NCI-H524 treated with DMSO at 0.1 percent for 48 hours (cell line): Measurements from ENCODE around the gene EDDM3A.
"Not testable (repeated sequence)": the region's sequence is repeated elsewhere in the genome, so short reads cannot be mapped to it uniquely, and the experiment has no call there.

Experiments used
- DNase-seq: peaks from one replicate; lab custom pipeline; 2025; lab: John Stamatoyannopoulos, UW

Gene EDDM3A

DNA sequence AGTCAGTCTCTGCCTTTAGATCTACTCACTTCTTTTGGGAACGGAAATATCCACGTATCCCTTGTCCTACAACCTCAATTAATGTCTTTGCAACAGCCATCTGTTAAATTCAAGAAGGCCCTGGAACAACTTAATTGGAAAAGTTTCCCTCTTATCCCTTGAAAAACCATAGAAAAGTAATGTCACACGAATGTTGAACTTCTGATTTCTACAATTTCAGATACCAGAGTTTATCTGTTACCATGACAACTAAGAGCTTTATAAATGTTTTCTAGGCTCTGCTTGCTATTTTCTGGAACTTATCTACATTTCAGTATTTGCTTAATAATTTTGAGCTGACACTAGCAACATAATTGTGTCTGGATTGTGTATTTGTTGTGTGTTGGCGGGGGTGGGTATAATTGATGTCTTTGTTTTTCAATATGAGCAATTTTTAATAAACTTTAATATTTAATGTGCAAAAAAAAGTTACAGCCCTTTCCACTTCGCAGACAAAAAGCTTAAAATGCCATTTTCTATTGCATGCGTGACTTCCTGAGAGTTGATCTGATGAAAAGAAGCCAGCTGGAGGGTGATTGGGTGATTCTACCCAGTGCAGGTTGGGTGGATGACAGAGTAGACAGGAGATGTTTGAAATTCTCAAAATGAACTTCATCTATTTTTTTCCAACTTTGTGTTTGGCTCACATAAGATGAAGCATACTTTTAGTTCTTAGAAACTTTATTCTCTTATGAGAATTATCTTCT is 11.8 kb upstream of the EDDM3A start:
- DNase-seq, result no peak

DNA sequence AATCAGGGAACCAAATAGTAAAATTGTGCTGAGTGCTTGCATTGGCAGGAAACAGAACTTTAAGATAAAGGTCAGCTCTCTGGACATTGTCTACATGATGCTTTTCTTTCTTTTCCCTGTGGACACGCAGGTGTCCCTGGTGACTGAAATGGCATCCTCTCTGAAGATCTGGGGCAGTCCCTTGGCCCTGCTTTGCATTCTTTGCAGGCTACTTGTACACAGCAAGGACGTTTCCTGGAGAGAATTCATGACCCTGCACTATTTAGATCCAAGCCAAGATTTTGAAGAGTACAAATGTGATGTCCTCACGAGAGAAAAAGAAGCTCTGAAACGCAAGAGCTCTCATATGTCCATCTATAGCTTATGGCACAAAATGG is 11.3 kb upstream of the EDDM3A start:
- DNase-seq, result no peak

DNA sequence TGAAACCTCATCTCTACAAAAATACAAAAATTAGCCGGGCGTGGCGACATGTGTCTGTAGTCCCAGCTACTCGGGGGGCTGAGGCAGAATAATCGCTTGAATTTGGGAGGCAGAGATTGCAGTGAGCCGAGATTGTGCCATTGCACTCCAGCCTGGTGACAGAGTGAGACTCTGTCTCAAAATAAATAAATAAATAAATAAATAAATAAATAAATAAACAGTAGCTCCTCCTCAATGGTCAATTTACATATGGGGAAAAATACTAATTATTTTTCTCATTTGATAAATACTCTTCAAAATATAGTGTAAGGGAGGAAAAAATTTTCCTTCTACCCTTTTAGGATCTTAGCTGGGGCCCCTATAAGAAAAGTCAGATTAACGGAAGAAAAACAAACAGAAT is 7.4 kb upstream of the EDDM3A start:
- DNase-seq, result not testable (repeated sequence)

DNA sequence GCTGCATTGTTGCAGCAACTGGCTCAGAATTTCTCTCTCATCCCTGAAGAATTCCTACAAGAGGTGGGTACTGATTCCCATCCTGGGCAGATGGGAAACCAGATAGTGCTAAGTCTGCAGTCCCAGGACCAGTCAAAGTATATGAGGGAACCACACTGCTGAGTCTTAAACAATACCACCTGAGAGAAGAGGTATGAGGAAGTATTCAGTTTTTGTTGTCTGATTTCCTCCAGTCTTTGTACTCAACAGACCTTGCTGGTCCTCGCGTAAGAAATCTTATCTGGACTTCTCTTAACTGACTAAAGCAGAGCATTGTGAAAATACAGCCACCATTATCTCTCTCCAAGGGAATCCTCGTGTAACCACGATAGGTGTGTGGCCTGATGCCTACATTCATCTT is 3.6 kb upstream of the EDDM3A start:
- DNase-seq, result no peak

DNA sequence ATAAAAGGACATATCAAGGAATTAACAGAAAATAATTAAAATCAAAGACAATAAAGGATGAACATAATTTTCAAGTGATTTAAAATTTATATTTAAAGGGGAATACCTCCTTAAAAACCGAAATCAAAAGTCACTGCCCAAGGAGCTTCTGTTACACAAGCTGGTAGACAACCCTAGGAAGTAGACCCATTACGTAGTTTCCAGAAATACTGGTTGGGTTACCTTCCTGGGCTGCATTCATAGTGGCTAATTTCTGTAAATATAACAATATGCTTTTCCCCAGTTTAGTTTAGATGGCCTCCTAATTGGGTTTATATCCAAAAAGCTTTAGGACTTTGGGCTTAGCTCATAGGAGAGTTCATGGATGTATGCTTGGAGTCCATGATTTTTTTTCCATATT is 2.1 kb upstream of the EDDM3A start:
- DNase-seq, result no peak

DNA sequence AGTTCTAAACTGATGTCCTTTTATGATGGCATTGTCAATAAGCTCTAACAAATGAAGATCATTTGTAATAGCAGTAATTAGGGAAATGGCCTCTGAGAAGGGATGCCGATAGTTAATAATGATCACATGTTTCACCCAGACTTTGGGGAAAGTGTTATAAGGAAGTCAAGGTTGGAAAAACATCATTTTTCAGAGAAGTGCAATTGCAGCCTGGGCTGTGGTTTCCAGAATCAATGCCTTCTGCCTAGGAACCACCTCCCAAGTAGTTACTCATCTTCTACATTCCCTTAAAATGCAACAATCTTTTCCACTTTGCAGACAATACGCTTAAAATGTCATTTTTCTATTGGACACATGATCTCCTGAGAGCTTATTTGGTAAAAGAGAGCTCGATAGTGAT is 879 bp downstream of the EDDM3A start:
- DNase-seq, result no peak

DNA sequence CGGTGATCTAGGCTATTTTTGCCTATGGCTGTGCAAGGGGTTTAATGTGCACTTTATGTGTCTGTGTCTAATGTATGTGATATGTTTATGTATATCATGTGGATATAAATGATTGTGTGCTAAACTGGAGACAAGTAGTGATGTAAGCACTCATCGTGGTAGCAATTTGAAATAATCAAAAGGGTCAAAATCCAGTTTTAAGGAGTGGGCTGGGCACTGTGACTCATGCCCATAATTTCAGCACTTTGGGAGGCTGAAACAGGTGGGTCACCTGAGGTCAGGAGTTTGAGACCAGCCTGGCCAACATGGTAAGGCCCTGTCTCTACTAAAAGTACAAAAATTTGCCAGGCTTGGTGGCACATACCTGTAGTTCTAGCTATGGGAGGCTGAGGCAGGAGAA is 2.8 kb downstream of the EDDM3A start:
- no peak for DNase-seq

DNA sequence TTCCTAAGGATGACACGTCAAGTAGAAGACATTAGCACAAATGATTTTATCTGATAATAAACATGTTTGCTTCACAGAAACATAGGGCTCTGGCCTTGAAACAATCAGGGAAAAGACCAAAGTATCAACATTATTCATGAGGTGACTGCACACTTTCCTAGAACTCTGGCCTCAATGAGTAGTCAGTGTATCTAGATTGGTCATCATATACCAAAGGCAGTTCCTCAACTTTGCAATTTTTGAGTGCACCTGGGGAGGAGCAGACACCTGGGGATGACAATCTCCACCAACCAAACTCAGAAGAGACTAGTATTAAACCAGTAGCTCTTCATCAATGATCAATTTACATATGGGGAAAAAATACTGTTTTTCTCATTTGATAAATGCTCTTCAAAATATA is 4.5 kb downstream of the EDDM3A start:
- no peak for DNase-seq

DNA sequence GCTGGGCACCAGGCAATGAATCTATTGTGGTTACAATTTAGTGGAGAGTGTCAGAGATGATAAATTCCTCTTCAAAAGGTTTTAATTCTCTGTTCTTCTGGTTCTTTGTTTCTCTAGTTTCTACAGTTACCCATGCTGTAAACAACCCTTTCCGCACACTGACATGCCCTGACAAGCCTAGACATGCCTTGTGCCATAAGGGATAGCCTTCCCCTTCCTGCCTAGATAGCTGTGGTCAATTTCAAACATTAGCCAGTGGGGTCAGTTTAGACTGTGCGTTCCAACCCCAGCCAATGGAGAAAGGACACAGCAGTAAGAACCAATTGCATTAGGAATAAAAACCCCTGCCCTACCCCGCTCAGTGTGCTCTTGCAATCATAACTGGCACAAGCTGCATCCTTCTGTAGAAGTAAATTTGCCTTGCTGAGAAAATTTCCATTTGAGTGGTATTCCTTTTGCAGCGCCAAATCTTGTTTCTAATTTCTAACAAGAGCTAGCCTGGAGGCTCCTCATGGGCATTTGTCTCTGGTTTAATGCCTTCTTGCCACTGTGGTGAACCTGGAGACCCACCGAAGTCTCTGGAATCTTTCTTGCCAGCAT is 6.4 kb downstream of the EDDM3A start:
- no peak for DNase-seq

DNA sequence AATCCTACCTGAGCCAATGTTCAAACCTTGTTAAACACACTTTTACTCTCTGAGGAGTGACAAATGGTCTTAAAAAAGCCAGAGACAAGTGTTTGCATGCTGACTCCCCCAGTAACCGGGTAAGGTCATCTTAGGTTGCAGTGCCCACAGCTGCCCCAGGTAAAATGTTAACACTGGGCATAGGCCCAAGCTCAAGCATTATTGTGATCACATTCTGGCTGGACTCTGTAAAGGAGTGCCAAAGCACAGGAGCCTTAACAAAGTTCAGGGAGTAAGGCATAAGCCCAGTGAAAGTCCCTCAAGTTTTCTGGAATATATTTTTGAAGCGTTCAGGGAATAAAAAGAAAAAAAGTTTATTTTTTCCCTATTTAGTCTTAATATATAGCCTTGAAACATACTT is 8.6 kb downstream of the EDDM3A start:
- no peak for DNase-seq

DNA sequence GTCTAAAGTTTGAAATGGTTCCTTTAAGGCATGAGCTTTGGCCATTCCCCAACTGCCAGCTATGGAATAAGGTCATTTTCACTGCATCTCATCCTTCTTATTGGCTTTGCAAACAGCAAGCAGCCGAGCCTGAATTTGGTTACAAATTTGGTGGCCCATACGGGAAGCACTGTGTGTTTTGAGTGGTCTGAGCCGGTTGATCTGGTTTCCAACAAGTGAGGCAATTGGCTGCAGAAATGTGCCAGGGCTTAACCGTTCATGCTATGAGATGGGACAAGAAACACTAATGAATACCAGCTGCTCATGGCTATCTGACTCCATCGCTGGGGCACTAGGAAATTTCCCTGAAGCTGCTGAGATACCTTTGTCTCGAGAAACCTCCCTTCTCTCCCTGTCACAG is 9.3 kb downstream of the EDDM3A start:
- no peak for DNase-seq

DNA sequence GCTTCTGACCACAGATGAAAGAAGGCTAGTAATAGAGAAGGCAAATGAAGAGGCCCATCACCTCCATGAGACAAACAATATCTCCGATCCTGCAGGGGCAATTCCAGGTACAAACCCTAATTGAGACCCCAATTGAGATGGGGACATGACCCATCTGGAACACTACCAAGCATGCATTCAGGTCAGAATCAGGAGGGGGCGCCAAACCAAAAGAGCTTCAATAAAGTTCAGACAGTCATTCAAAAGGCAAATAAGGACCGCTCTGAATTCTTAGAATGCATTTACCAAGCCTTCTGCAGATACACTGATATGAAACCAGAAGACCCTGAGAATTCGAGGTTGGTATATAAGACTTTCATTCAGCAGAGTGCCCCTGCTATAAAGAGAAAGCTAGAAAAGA is 12.3 kb downstream of the EDDM3A start:
- no peak for DNase-seq

DNA sequence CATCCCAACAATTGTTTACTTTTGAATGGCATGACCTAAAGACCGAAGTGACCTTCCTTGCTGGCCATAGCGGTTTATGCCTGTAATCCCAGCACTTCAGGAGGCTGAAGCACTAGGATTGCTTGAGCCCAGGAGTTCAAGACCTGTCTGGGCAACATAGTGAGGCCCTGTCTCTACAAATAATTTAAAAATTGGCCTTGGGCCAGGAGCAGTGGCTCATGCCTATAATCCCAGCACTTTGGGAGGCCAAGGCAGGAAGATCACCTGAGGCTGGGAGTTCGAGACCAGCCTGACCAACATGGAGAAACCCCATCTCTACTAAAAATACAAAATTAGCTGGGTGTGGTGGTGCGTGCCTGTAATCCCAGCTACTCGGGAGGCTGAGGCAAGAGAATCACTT is 13.8 kb downstream of the EDDM3A start:
- not testable (repeated sequence) for DNase-seq

DNA sequence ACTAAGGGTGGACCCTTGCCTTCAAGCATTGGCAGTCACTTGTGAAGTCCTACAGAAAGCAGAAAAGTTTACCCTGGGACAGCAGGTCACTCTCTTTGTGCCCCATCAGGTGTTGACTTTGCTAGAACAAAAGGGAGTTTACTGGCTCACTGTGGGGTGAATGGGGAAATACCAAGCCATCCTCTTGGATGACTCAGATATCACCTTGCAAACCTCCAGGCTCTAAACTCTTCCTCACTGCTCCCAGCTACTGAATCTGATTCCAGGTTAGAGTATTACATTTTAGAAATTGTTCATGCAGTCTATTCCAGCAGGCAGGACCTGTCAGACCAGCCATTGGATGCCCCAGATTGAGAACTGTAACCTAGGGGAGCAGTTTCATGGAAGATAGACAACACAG is 15.3 kb downstream of the EDDM3A start:
- DNase-seq, result no peak

DNA sequence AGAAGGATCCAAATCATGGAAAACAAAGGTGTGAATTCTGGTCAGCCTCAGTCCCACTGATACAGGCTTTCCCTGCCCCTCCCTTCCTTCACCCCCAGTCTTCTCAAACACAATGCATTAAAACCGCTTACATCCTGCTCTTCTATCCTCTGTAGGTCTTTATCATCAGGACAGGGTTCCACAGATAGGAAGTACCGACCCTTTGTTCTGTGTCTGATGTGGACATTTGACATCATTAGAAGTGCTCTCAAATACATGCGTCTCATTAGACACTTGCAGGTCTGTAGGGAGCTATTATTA is 22.9 kb downstream of the EDDM3A start:
- no peak for DNase-seq

DNA sequence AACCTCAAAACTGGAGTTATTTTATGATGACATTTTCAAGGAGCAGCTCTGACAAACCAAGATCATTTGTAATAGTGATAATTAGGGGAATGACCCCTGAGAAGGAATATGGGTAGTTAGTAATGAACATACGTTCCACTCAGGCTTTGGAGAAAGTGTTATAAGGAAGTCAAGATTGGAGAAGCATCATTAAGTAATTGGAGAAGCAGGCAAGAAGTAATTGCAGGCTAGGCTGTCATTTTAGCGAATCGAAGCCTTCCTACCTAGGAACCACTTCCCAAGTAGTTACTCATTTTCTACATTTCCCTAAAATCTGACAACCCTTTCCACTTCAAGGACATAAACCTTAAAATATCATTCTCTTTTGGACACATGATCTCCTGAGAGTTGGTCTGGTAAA is 23.7 kb downstream of the EDDM3A start:
- no peak for DNase-seq

DNA sequence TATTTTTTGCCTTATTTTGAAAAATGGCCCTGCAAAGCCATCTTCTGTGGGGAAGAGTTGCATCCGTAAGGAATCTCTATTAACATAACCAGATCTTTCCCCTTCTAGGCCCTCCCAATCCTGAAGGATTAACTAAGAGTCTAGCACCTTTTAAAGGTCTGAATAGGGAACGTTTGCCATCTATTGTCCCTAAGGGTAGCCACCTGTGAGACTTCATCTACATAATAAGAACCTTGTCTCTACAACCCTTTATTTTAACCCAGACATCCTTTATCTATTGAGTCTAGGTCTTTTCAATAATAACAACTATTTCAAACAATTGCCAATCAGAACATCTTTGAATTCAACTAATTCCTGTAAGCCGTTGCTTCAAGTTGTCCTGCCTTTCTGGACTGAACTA is 27.0 kb downstream of the EDDM3A start:
- no peak for DNase-seq

DNA sequence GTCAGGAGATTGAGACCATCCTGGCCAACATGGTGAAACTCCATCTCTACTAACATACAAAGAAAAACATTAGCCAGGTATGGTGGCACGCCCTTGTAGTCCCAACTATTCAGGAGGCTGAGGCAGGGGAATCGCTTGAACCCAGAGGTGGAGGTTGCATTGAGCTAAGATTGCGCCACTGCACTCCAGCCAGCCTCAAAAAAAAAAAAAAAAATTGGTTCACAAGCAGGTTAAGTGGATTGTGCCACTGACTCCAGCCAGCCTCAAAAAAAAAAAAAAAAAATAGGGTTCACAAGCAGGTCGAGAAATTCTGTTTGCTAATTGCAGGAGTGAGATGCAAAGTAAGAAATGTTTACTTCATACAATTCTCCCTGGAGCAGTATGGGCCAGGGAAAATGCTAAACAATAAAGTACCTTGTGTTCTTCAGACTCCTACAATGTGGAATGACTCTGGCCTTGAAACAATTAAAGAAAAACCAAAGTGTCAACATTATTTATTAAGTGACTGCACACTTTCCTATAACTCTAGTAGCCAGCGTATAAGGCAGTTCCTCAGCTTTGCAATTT is 28.7 kb downstream of the EDDM3A start:
- no peak for DNase-seq

DNA sequence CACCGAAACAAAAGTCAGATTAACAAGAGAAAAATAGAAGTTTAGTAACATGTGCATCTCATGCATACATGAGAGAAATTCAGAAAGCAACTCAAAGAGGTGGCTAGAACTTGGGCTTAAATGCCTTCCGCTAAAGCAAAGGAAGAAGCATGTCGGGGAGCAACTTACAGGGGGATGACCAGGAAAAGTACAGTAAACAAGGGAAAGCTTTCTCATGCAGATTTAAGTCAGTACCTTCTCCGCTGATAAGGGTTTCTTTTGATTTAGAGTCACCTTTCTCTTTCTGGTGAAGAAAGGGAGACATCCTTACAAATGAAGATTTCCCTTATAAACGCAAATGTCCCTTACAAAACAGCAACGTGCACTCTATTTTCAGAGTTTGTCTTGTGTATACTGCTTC is 29.4 kb downstream of the EDDM3A start:
- DNase-seq, result no peak

DNA sequence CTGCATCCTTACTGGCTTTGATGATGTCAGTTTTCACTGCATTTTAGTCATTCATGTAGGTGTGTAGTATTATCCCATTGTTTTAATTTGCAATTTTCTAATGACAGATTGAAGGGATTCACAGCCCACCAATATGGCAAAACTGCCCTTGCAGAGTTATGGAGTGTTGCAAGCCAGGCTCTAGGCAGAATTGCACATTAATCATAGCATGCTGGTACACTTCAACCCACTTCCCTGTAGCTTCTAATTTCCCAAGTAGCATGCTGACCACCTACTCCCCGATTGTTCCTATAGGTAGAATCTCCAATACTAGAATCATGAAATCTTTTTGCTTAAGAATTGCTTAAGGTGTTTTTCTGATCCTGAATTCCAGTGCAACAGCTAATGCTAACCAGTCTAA is 30.2 kb downstream of the EDDM3A start:
- no peak for DNase-seq

DNA sequence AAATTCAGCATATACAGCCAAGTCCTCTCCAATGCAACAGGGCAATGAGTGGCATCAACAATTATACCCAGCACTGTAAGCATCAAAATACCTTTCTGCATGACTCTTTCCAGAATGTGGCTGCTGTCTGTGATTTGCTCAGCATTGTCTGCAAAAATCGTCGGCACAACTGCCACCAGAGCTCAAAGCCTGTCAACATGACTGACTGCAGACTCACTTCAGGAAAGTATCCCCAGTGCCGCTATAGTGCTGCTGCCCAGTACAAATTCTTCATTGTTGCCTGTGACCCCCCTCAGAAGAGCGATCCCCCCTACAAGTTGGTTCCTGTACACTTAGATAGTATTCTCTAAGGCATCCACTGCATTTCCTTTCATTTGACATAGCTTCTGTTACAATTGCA is 36.1 kb downstream of the EDDM3A start:
- no peak for DNase-seq

DNA sequence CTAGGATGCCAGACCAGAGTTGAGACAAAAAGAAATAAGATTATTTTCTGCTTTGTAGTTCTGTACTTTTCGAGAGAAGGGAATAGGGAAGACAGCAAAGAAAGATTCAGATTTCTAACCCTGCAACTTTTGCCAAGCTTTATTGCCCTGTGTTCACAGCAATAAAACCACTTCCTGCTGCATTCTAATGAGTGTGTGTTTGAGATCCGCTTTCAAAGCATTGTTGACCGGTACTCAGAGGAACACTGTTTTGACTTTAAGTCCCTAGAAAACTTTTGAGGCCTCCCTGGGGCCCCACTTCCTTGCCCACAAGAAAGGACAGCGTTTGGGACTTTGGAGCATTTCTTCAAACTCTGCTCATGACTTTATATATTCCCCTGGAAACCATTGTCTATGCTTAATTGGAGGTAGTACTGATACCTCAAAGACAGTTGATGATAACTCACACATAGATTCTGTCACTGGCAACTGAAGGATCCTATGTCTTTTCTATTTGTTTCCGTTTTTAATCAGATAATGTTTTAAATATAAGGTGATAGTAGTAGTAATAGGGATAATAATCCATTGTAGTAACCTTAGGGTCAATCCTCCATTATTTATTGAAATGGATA is 36.7 kb downstream of the EDDM3A start:
- no peak for DNase-seq

DNA sequence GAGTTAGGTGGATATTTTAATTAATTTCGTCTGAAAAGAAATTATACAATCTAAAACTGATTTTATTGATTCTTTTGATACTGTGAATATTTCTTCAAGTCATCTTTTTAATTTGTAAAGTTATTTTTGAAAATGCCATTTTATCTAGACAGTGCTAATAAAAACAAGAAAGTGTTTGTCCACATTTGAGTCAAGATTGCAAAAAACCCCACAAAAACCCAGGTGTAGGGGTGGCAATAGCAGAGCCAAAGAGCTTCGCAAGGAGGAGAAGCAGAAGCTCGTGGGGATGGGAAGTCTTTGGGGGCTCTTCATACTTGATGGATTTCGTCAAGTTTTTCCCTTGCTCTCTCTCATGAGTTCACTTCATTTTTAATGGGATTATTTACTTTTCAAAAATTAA is 41.3 kb downstream of the EDDM3A start:
- DNase-seq, result no peak
